ENCODE data around the gene AATF. TPM values are rescaled to one million over a fixed set of nuclear protein-coding genes. Genes with fewer than 3 reads are reported as not detected.

Gene AATF
- total and polyA plus RNA-seq, 10 donors, result 28.7 to 59.0 (median 35.2) TPM

DNA sequence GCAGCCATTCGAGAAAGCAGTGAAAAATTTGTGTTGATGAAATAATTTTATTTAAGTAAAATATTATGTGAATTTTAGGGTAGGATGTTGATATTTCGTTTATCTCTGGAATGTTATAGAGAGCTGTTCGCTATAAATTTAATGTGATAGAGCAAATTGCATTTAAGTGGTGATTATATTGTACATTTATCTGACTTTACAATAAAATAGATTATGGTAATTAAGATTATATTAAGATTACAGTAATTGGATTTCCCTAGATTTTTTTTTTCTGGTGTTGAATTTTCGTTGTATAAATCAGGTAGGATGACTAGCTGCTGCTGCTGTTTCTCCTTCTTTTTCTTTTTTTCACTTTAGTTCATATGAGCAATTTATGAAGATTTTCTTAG lies 71.0 kb downstream of the AATF start:
- intact Hi-C loops (cut with DNase I; ENCODE audit: low total_unique reads), result no loop called here
- Histone ChIP-seq H3K27me3 (replicated peaks in 1 of 7) (no peaks in the 10 kb centered on the region), H3K27ac (no peak overlapping the region), H3K36me3 (peaks cover 0 to 74% (median 6%) of the 10 kb centered on the region in 6 donors), H3K4me3 (no peak overlapping the region), H3K9me3 (no peaks in the 10 kb centered on the region), H3K4me1 (peaks cover 0 to 6% (median 0%) of the 10 kb centered on the region in 6 donors)
- TF ChIP-seq, protein P1, sequence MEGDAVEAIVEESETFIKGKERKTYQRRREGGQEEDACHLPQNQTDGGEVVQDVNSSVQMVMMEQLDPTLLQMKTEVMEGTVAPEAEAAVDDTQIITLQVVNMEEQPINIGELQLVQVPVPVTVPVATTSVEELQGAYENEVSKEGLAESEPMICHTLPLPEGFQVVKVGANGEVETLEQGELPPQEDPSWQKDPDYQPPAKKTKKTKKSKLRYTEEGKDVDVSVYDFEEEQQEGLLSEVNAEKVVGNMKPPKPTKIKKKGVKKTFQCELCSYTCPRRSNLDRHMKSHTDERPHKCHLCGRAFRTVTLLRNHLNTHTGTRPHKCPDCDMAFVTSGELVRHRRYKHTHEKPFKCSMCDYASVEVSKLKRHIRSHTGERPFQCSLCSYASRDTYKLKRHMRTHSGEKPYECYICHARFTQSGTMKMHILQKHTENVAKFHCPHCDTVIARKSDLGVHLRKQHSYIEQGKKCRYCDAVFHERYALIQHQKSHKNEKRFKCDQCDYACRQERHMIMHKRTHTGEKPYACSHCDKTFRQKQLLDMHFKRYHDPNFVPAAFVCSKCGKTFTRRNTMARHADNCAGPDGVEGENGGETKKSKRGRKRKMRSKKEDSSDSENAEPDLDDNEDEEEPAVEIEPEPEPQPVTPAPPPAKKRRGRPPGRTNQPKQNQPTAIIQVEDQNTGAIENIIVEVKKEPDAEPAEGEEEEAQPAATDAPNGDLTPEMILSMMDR (IDR thresholded peaks at IDR 0.05 in 8 of 11, conservative IDR thresholded peaks at IDR 0.05 in 3 of 11), result no peak
- WGBS, 5 donors, result 95 to 98% (median 97%) methylated on average over 4 of the region's 4 CpGs
- no peak for DNase-seq

DNA sequence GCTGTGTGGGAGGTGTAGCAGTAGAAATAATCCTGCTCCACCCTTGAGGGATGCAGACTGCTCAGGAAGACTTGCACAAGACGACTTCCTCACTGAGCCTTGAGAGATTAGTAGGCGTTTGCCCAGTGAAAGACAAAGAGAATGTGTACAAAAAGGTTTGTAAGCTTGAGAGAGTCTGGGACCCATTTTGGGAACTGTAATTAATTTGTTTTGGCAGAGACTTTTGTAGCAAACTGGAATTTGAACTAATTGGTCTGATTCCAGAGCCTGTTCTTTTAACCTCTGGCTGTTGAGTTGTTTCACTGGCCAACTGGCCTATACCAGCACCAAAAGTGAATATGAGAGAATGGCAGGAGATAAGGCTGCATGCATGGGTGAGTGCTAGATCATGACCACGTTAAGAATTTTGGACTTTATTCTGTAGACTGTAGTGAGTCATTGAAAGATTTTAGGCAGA lies 75.5 kb downstream of the AATF start:
- no peak overlapping the region for H3K4me3 ChIP-seq
- H3K4me1 ChIP-seq, result no peaks in the 10 kb centered on the region
- 47 to 75% (median 57%) methylated on average over 3 of the region's 3 CpGs for WGBS, 5 donors
- intact Hi-C loops (cut with DNase I; ENCODE audit: low total_unique reads), result no loop called here
- DNase-seq, result no peak
- H3K9me3 ChIP-seq, result no peaks in the 10 kb centered on the region
- H3K36me3 ChIP-seq, result peaks cover 0 to 87% (median 6%) of the 10 kb centered on the region in 6 donors
- TF ChIP-seq, protein P1 (IDR thresholded peaks at IDR 0.05 in 8 of 11, conservative IDR thresholded peaks at IDR 0.05 in 3 of 11), result no peak
- TF ChIP-seq POLR2A (IDR thresholded peaks at IDR 0.05) (no peak), POLR2AphosphoS5 (IDR thresholded peaks at IDR 0.05) (no peak)
- no peak overlapping the region for H3K27ac ChIP-seq
- H3K27me3 ChIP-seq (replicated peaks in 1 of 7), result no peaks in the 10 kb centered on the region

GRCh38 chr17:37025238-37025637 lies 76.5 kb downstream of the AATF start:
- TF ChIP-seq, protein P1 (IDR thresholded peaks at IDR 0.05 in 8 of 11, conservative IDR thresholded peaks at IDR 0.05 in 3 of 11), result no peak
- no peak for TF ChIP-seq POLR2A (IDR thresholded peaks at IDR 0.05)
- no peak for TF ChIP-seq POLR2AphosphoS5 (IDR thresholded peaks at IDR 0.05)
- WGBS, 5 donors, result 87 to 93% (median 88%) methylated on average over 8 of the region's 8 CpGs
- Histone ChIP-seq H3K4me1 (no peaks in the 10 kb centered on the region), H3K36me3 (peaks cover 0 to 86% (median 4%) of the 10 kb centered on the region in 6 donors), H3K27ac (no peak overlapping the region), H3K4me3 (no peak overlapping the region), H3K9me3 (no peaks in the 10 kb centered on the region), H3K27me3 (replicated peaks in 1 of 7) (no peaks in the 10 kb centered on the region)
- intact Hi-C loops (cut with DNase I; ENCODE audit: low total_unique reads), result no loop called here
- DNase-seq, result no peak

DNA sequence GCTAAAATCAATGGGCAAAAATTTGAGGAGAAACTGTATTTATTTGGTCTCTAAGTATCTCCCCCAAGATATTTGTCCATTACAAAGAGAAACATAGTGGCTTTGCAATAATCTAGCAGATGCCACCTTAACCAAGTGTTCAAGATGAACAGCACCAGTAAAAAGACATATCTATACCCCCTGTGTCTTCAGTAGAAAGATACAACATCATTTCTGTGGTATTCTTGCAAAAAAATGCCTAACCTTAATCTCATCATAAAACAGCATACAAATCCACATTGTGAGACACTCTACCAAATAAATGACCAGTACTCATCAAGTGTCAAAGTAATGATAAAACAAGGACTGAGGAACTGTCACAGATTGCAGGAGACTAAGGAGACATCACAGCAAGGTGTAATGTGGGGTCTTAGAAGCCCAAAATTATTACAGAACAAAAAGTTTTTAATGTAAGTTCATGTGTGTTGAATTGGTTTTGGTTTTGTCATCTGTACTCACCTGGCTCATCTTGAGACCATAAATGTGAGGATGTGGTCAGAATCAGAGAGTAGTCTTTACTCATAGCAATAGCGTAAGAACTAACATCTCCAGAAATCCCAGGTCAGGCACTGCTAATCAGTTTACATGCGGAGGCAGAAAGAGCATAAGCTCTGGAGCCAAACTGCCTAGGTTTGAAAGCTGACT lies 77.2 kb downstream of the AATF start:
- Histone ChIP-seq H3K4me3 (no peak overlapping the region), H3K4me1 (no peaks in the 10 kb centered on the region), H3K9me3 (no peaks in the 10 kb centered on the region), H3K27ac (no peak overlapping the region), H3K36me3 (peaks cover 0 to 85% (median 5%) of the 10 kb centered on the region in 6 donors), H3K27me3 (replicated peaks in 1 of 7) (no peaks in the 10 kb centered on the region)
- DNase-seq, result no peak
- TF ChIP-seq POLR2A (IDR thresholded peaks at IDR 0.05) (no peak), POLR2AphosphoS5 (IDR thresholded peaks at IDR 0.05) (no peak)
- TF ChIP-seq, protein P1 (IDR thresholded peaks at IDR 0.05 in 8 of 11, conservative IDR thresholded peaks at IDR 0.05 in 3 of 11), result no peak
- 69 to 89% (median 83%) methylated on average over 2 of the region's 2 CpGs for WGBS, 5 donors
- intact Hi-C loops (cut with DNase I; ENCODE audit: low total_unique reads), result no loop called here
